WERI-Rb-1 (cell line): Measurements from ENCODE around the gene PSMD14.

Source experiments
- DNase-seq: peaks from one replicate; pipeline ENCODE4 v3.0.0-alpha.2; 2020
- H3K27ac ChIP-seq: fragments of 250-450 bp; sonication (Bioruptor Pico); 2 replicates; pipeline ENCODE4 v1.5.1; 2020; ENCODE audit warnings: mild to moderate bottlenecking, moderate library complexity
- H3K27me3 ChIP-seq: fragments of 250-450 bp; sonication (Bioruptor Pico); 2 replicates; pipeline ENCODE4 v1.5.1; 2021; ENCODE audit warnings: mild to moderate bottlenecking, low read depth, moderate library complexity; ENCODE audit not compliant: insufficient read depth, severe bottlenecking
- H3K36me3 ChIP-seq: fragments of 250-450 bp; sonication (Bioruptor Pico); 2 replicates; pipeline ENCODE4 v1.5.1; 2020; ENCODE audit warnings: mild to moderate bottlenecking, moderate library complexity
- H3K4me3 ChIP-seq: 2 replicates; pipeline ENCODE4 v1.5.1; 2011; ENCODE audit warnings: low read depth, mild to moderate bottlenecking, control low read depth, low read length
- H3K9me3 ChIP-seq: fragments of 250-450 bp; sonication (Bioruptor Pico); 2 replicates; pipeline ENCODE4 v1.5.1; 2021; ENCODE audit warnings: mild to moderate bottlenecking, moderate library complexity; ENCODE audit not compliant: severe bottlenecking
- TF ChIP-seq, protein P1 (sequence below): IDR thresholded peaks from 2 replicates; pipeline ENCODE4 v1.5.1; 2011; ENCODE audit warnings: low read depth, mild to moderate bottlenecking, control low read depth, inconsistent platforms, low read length

PSMD14 gene

DNA sequence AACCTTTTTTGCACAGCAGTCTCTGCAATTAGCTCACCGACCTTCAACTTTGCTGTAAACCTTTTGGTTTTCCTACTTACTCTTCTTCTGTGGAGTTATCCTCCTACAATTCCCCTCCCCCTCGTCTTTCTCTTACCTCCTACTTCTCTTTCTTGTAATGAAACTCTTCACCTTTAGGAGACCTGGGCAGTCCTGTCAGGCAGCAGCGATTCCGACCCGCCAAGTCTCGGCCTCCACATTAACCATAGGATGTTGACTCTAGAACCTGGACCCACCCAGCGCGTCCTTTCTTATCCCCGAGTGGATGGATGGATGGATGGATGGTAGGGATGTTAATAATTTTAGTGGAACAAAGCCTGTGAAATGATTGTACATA lies 116.2 kb downstream of the PSMD14 start:
- no peaks in the 10 kb centered on the region for H3K36me3 ChIP-seq
- H3K4me3 ChIP-seq, result no peak overlapping the region
- TF ChIP-seq, protein P1, sequence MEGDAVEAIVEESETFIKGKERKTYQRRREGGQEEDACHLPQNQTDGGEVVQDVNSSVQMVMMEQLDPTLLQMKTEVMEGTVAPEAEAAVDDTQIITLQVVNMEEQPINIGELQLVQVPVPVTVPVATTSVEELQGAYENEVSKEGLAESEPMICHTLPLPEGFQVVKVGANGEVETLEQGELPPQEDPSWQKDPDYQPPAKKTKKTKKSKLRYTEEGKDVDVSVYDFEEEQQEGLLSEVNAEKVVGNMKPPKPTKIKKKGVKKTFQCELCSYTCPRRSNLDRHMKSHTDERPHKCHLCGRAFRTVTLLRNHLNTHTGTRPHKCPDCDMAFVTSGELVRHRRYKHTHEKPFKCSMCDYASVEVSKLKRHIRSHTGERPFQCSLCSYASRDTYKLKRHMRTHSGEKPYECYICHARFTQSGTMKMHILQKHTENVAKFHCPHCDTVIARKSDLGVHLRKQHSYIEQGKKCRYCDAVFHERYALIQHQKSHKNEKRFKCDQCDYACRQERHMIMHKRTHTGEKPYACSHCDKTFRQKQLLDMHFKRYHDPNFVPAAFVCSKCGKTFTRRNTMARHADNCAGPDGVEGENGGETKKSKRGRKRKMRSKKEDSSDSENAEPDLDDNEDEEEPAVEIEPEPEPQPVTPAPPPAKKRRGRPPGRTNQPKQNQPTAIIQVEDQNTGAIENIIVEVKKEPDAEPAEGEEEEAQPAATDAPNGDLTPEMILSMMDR, result no peak
- no peaks in the 10 kb centered on the region for H3K27me3 ChIP-seq
- no peak overlapping the region for H3K27ac ChIP-seq
- no peaks in the 10 kb centered on the region for H3K9me3 ChIP-seq
- DNase-seq, result no peak

DNA sequence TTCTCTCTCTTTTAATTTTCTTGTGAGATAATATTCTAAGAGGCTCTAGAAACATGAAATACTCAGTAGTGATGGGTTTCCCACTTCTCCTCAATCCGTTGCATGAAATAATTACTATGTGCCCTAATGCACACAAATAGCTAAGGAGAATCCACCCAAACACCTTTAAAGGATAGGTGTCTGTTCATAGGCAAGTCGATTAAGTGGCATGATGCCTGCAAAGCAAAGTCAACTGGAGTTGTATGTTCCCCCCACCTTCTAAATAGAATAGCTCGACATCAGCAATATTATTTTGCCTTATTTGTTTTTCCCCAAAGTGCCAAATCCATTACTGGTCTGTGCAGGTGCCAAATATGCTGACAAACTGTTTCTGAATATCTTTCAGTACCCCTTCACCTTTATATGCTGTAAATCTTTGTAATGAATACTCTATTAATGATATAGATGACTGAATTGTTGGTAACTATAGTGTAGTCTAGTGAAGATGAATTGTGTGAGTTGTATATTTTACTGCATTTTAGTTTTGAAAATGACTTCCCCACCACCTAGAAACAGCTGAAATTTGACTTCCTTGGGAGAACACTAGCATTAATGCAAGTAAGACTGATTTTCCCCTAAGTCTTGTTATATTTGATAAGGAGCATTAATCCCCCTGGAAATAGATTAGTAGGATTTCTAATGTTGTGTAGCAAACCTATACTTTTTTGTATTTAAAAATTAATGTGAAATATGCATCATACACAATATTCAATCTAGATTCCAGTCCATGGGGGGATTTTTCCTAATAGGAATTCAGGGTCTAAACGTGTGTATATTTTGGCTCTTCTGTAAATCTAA lies 116.9 kb downstream of the PSMD14 start:
- Histone ChIP-seq H3K27me3 (no peaks in the 10 kb centered on the region), H3K4me3 (no peak overlapping the region), H3K36me3 (no peaks in the 10 kb centered on the region), H3K27ac (no peak overlapping the region), H3K9me3 (no peaks in the 10 kb centered on the region)
- TF ChIP-seq, protein P1, result no peak
- no peak for DNase-seq

DNA sequence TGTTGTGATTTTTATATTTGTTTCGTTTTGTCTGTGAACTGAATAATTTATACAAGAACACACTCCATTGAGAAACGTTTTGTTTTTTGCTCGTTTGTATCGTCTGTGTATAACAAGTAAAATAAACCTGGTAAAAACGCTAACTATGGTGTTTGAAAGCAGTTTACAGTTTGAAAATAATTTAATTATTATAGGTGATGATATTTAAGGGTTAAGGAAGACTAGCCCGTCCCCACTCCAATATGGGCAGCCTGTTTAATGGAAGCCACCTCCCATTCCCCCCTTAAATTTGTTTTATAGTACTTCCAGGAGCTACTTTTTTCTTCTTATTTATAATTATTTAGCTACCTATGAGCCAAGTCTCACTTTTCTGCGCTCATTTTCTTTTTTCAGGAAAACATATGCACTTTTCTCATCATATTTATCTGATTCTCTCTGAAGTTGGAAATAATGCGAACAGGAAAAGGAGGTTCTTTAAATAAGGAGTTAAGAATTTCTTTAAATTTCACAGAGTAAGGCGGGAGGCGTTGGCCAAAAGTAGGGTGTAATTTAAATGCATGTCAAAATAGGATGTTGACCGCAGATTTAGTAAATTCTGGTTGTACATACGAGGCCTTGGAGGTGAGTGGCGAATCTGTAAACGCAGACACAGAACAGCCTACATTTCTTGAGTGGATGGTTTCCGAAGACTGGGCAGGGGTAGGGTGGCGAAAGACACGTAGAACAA lies 117.7 kb downstream of the PSMD14 start:
- Histone ChIP-seq H3K27me3 (no peaks in the 10 kb centered on the region), H3K4me3 (no peak overlapping the region), H3K36me3 (no peaks in the 10 kb centered on the region), H3K27ac (no peak overlapping the region), H3K9me3 (no peaks in the 10 kb centered on the region)
- TF ChIP-seq, protein P1, result no peak
- no peak for DNase-seq

DNA sequence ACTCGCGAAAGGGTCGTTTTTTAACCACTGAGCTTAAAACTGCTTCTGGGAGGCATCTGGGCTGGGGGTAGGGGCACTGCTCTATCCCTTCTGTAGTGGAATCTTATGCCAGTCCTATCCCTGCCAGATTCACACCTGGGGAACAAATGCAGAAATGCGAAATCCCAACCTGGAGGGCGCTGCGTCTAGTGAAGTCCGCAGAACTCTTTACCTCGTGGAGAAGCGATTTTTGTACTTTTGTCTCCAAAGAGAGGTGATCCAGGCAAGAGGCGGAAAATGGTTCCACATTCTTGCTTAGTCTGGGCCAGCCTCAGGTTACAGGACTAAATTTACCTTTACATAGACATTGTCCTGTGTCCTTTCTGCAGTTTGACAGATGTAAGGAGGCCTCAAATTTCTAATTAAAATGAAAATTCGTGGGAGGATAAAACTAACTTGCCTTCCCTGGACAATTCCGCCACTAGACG lies 118.3 kb downstream of the PSMD14 start:
- no peaks in the 10 kb centered on the region for H3K27me3 ChIP-seq
- H3K27ac ChIP-seq, result no peak overlapping the region
- TF ChIP-seq, protein P1, result no peak
- no peaks in the 10 kb centered on the region for H3K36me3 ChIP-seq
- H3K9me3 ChIP-seq, result no peaks in the 10 kb centered on the region
- DNase-seq, result no peak
- H3K4me3 ChIP-seq, result no peak overlapping the region

DNA sequence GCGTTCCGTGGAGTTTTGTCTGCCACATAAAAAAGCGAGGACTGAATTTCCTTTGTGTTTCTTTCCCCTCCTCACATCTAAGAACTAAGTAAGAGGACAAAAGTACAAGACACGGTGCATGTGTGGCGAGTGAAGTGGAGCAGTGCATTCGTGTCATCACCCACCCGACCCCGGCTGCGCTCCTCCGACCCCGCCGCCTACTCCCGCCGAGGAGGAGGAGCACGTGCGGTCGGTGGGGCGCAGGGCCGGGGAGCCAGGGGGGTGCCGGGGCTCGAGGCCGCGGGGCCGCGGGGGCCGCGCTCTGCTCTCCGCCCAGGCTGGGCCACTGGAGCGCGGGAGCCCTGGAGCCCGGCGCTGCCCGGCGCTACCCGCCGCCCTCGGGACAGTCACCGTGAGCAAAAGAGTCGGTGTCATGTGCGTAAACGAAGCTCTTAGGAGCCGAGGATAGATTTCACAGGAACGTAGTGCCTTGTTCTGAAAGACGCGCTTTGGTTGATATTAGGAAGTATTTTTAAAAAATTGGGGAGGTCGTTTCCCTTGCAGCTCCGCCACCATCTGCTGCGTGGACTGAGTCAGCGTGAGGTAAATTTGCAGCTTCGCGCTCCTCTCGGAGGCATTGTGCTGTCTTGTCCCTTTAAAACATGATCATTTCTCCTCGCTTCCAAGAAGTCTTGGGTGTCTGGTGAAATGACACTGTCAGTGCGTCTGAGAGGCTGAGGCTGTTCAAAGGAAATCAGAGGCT lies 118.9 kb downstream of the PSMD14 start:
- Histone ChIP-seq H3K27me3 (no peaks in the 10 kb centered on the region), H3K36me3 (no peaks in the 10 kb centered on the region), H3K4me3 (no peak overlapping the region), H3K9me3 (no peaks in the 10 kb centered on the region), H3K27ac (no peak overlapping the region)
- TF ChIP-seq, protein P1, result no peak
- no peak for DNase-seq
